Effector memory CD8-positive, alpha-beta T cell (primary cell): ENCODE results near the gene LYPD5.
"Not testable (repeated sequence)": the region's sequence is repeated elsewhere in the genome, so short reads cannot be mapped to it uniquely, and the experiment has no call there.

Experiments used
- ATAC-seq: fragments of 150-1000 bp; cut with Tn5 transposase; replicated peaks from 2 replicates; pipeline ENCODE4 v1.10.0; 2021; ENCODE audit warnings: mild to moderate bottlenecking, moderate library complexity
- DNase-seq, 3 experiments: peaks; one replicate each; pipeline ENCODE4 v3.0.0; 2021
- H3K27ac Mint-ChIP-seq, 2 donors: one replicate each; pipeline ENCODE4 v1.8.0; 2022; ENCODE audit warnings: mild to moderate bottlenecking in 2 of 2, mixed read lengths in 2 of 2, moderate library complexity in 2 of 2
- H3K27me3 Mint-ChIP-seq, 2 donors: one replicate each; pipeline ENCODE4 v1.8.0; 2022; ENCODE audit warnings: mixed read lengths in 2 of 2
- H3K36me3 Mint-ChIP-seq: one replicate; pipeline ENCODE4 v1.8.0; 2022; ENCODE audit warnings: mild to moderate bottlenecking, moderate library complexity, mixed read lengths; ENCODE audit not compliant: insufficient read depth
- H3K4me1 Mint-ChIP-seq, 2 donors: one replicate each; pipeline ENCODE4 v1.8.0; 2022; ENCODE audit warnings: low read depth in 2 of 2, mixed read lengths in 2 of 2
- H3K4me3 Mint-ChIP-seq, 2 donors: one replicate each; pipeline ENCODE4 v1.8.0; 2022; ENCODE audit warnings: mild to moderate bottlenecking in 2 of 2, mixed read lengths in 2 of 2, moderate library complexity in 2 of 2
- H3K9me3 Mint-ChIP-seq, 2 donors: one replicate each; pipeline ENCODE4 v1.8.0; 2022; ENCODE audit warnings: mixed read lengths in 2 of 2

LYPD5 gene

DNA sequence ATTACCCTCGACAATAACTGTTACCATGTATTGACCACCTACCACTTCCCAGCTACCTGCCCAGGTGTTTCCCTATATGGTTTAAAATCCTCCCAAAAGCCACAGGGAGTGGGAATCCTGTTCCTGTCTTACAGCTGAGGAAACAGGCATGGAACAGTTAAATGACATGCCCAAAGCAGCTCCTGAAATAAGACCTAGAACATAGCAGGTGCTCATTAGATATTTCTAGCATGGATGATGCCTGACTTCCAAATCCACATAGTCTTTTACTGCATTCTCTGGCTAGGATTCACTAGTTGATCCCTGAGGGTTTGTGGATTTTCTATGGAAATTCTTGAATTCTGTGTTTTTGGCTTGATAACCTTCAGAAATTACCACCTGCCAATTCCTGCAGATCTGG is 34.4 kb downstream of the LYPD5 start:
- peaks cover 31 to 32% of the 10 kb centered on the region in 2 donors for H3K4me1 Mint-ChIP-seq
- no peaks in the 10 kb centered on the region for H3K27me3 Mint-ChIP-seq
- H3K4me3 Mint-ChIP-seq: no peak overlapping the region
- no peaks in the 10 kb centered on the region for H3K9me3 Mint-ChIP-seq
- DNase-seq (no peak), ATAC-seq (no peak)
- H3K27ac Mint-ChIP-seq: no peak overlapping the region
- H3K36me3 Mint-ChIP-seq: peaks cover 11% of the 10 kb centered on the region

DNA sequence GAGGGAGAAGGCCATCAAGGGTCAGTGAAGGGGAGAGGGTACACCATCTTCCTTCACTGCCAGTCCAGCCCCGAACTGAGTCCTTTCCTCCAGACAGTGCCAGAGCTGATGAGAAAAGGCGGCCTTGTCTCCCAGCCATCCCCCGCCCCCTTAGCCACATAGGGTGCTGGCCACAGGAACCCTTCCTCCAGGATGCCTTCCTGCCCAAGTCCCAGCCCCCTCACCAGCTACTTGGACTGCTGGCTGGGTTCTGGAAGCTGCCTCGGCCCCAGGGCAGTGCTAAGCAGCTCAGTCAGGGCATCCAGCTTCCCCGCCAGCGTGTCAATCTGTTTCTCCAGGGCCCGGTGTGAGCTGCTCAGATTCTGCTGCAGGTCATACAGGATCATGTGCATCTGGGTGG is 34.9 kb downstream of the LYPD5 start:
- no peaks in the 10 kb centered on the region for H3K27me3 Mint-ChIP-seq
- no peak for DNase-seq
- peaks cover 33 to 36% of the 10 kb centered on the region in 2 donors for H3K4me1 Mint-ChIP-seq
- H3K9me3 Mint-ChIP-seq: no peaks in the 10 kb centered on the region
- ATAC-seq: no peak
- peak overlapping the region; percentile 87 to 92 for H3K27ac Mint-ChIP-seq
- peaks cover 11% of the 10 kb centered on the region for H3K36me3 Mint-ChIP-seq
- H3K4me3 Mint-ChIP-seq: peak overlapping the region in 1 of 2 donors; percentile 58

DNA sequence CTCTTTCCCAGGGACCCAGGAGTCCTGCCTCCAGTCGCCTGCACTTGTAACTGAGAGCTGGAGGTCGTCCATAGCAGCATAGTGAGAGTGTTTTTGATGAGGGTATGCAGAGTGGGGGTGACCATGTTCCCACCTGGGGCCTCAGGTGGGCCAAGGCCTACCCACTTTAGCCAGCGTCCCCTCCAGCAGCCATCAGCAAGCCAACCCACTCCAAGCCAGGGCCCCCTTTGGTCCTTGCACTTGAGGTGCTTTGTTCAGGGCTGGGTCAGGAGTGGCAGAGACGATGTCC is 35.5 kb downstream of the LYPD5 start:
- Mint-ChIP-seq H3K4me3 (peak overlapping the region; percentile 58 to 64), H3K4me1 (peaks cover 33 to 36% of the 10 kb centered on the region in 2 donors), H3K9me3 (no peaks in the 10 kb centered on the region), H3K27me3 (no peaks in the 10 kb centered on the region), H3K36me3 (peaks cover 11% of the 10 kb centered on the region), H3K27ac (peak overlapping the region; percentile 87 to 92)
- ATAC-seq: no peak
- DNase-seq: no peak

DNA sequence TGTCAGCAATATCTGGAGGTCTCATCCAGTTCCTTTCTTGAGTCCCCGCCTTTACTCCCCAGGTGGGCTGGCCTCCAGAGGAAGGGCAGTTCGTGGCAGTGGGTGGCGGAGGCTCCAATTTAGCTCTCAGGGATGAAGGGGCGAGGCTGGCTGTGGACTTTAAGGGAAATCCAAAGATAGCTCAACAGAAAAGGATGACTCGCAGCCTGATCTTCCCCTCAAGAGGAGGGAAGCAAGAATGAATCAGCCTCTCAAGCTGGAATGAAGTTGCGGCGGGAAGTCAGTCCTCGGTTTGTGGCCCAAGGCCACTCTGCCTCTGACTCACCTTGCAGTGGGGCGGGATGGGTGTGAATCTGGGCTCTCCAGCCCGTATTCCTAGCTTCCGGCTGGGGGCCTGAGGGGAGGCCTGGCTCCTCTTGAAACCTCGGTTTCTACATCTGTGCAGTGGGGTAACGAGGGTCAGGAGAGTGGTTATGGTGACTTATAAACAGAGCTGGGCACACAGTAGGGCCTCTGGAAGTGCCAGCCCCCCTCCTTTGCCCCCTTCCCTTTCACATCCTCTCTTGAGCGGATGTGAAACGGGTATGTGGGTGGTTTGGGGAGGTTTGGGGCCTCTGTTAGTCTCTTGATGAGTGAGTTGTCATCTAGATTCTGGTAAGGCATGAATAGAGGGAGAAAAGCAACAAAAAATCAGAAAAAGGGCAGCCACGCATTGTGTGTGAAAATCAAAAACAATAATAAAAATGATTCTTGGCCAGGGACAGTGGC is 37.0 kb downstream of the LYPD5 start:
- H3K27ac Mint-ChIP-seq: peak overlapping the region; percentile 87 to 92
- DNase-seq (peak; percentile 55 to 66 (median 62)), ATAC-seq (peak; percentile 88)
- H3K9me3 Mint-ChIP-seq: no peaks in the 10 kb centered on the region
- peaks cover 33 to 36% of the 10 kb centered on the region in 2 donors for H3K4me1 Mint-ChIP-seq
- peak overlapping the region; percentile 61 to 64 for H3K4me3 Mint-ChIP-seq
- H3K36me3 Mint-ChIP-seq: peaks cover 11% of the 10 kb centered on the region
- no peaks in the 10 kb centered on the region for H3K27me3 Mint-ChIP-seq

DNA sequence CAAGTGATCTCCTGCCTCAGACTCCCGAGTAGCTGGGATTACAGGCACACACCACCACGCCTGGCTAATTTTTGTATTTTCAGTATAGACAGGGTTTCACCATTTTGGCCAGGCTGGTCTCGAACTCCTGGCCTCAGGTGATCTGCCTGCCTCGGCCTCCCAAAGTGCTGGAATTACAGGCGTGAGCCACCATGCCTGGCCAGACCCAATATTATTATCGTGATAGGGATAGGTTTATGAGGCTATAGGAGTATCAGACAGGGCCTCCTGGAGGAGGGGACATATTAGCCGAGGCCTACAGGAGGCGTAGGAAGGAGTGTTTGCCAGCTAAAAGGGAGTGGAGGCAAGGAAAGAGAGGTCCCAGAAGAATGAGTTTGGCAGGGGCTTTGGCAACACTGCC is 37.6 kb downstream of the LYPD5 start:
- not testable (repeated sequence) for ATAC-seq

DNA sequence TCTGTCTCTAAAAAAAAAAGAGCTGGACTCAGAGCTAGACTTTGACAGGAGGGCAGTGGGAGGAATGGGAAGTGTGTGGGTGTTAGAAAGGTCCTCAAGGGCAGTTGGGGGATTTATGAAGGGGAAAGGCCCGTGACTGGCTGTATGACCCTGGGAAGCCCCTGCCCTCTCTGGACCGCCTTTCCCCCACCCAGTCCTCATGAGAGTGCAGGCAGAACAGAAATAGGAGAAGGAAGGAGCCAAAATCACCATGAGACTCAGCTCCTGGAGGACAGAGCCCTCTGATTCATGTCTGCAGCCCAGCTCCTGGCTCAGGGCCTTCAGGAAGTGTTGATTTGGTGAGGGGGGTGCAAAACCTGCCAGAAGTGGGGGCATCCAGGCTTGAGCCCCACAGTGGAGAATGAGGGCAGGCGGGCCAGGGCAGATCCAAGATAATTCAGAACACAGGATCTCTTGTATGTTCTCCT is 38.7 kb downstream of the LYPD5 start:
- H3K4me3 Mint-ChIP-seq: no peak overlapping the region
- H3K27me3 Mint-ChIP-seq: no peaks in the 10 kb centered on the region
- ATAC-seq (no peak), DNase-seq (no peak)
- peak overlapping the region; percentile 29 to 60 for H3K27ac Mint-ChIP-seq
- H3K36me3 Mint-ChIP-seq: peaks cover 11% of the 10 kb centered on the region
- H3K9me3 Mint-ChIP-seq: no peaks in the 10 kb centered on the region
- H3K4me1 Mint-ChIP-seq: peaks cover 35 to 36% of the 10 kb centered on the region in 2 donors

More for the DNA sequence above, 37.6 kb downstream of the LYPD5 start:
- Mint-ChIP-seq H3K4me3 (peak overlapping the region; percentile 61 to 64), H3K36me3 (peaks cover 11% of the 10 kb centered on the region), H3K4me1 (peaks cover 33 to 36% of the 10 kb centered on the region in 2 donors), H3K27ac (peak overlapping the region; percentile 87 to 92)
- H3K9me3 Mint-ChIP-seq, DNase-seq, H3K27me3 Mint-ChIP-seq: not testable (repeated sequence)

DNA sequence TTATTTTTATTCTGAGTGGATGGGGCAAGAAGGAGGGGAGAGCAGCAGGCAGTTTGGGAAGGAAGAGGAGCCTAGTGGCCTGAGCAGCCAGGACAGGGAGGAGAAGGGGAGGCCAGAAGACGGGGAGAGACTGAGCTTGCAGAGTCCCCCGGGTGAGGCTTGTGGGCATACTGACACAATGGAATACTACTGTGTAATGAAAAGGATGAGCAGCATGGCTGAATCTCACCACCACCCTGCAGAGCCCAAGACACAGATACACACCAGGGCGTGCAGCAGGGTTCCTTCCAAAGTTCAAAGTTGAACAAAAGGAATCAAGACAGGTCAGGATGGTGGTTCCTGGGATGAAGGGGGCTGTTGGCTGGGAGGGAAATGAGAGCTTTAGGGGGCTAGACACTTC is 39.4 kb downstream of the LYPD5 start:
- ATAC-seq (no peak), DNase-seq (no peak)
- Mint-ChIP-seq H3K36me3 (peaks cover 11% of the 10 kb centered on the region), H3K27ac (peak overlapping the region; percentile 29 to 35), H3K4me3 (no peak overlapping the region), H3K9me3 (no peaks in the 10 kb centered on the region), H3K27me3 (no peaks in the 10 kb centered on the region), H3K4me1 (peaks cover 35 to 36% of the 10 kb centered on the region in 2 donors)

DNA sequence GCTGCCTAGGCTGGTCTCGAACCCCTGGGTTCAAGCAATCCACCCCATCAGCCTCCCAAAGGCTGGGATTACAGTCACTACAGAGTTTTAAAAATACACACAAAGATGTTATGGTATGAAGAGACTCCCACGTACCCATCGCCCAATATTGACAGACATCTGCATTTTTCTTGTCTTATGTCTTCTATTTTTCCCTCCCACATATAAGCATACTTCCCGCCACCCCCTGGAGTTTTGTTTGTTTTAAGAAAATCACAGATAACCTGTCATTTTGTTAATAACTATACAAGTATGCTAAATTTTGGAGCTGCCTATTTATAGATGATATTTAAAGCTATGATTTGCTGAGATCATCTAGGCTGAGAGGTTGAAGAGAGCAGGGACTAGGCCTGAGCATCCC is 41.3 kb downstream of the LYPD5 start:
- H3K4me3 Mint-ChIP-seq: no peak overlapping the region
- no peak for ATAC-seq
- no peaks in the 10 kb centered on the region for H3K9me3 Mint-ChIP-seq
- H3K36me3 Mint-ChIP-seq: peaks cover 10% of the 10 kb centered on the region
- no peak for DNase-seq
- H3K4me1 Mint-ChIP-seq: peaks cover 23% of the 10 kb centered on the region in 2 donors
- no peaks in the 10 kb centered on the region for H3K27me3 Mint-ChIP-seq
- H3K27ac Mint-ChIP-seq: no peak overlapping the region

DNA sequence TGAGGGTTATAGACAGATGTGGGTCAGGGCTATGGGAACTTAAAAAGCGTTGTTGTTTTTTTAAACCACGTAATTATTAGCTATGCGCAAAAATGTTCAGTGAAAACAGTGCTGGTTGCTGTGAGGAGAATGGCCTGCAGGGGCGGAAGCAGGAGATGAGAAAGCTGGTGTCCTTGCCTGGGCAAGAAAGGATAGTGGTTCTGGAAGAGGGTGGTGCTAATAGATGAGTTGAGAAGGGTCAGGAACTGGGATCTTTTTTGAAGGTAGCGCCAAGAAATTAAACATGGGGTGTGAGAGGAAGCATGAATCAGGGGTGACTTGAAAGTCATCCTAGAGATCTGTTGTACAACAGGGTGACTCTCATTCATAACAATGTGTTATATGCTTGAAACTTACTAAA is 42.7 kb downstream of the LYPD5 start:
- H3K4me1 Mint-ChIP-seq: peaks cover 19 to 21% of the 10 kb centered on the region in 2 donors
- ATAC-seq: no peak
- no peak overlapping the region for H3K4me3 Mint-ChIP-seq
- DNase-seq: no peak
- no peak overlapping the region for H3K27ac Mint-ChIP-seq
- H3K36me3 Mint-ChIP-seq: peaks cover 15% of the 10 kb centered on the region
- H3K9me3 Mint-ChIP-seq: no peaks in the 10 kb centered on the region
- no peaks in the 10 kb centered on the region for H3K27me3 Mint-ChIP-seq

DNA sequence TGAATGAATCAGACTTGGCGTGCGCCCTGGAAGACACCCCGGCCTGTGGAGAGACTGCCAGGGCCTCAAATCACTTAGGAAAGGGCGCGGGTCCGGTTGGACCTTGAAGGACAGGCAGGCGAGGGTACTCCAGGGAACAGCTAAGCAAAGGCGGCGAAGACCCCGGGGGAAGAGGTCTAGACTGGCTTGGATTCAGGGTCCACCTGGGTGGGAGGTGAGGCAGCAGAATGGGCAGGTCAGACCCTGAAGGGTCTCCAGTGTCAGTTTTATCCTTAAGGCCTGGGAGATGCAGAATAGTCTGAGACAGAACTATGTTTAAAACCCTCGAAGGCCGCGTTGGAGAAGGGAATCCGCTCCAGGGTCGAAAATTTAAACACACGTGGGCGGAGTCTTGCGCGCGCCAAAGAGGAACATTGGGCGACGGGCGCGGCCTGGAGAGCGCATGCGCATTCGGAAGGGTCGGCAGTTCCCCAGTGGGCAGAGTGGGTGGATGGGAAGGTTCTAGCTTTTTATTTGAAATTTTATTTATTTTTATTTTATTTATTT is 46.9 kb downstream of the LYPD5 start:
- ATAC-seq (peak; percentile 31), DNase-seq (peak; percentile 68 to 71 (median 70))
- Mint-ChIP-seq H3K4me3 (peak overlapping the region; percentile 96), H3K36me3 (peaks cover 25% of the 10 kb centered on the region), H3K27me3 (no peaks in the 10 kb centered on the region), H3K4me1 (peaks cover 31 to 42% of the 10 kb centered on the region in 2 donors), H3K9me3 (no peaks in the 10 kb centered on the region), H3K27ac (peak overlapping the region; percentile 99)

DNA sequence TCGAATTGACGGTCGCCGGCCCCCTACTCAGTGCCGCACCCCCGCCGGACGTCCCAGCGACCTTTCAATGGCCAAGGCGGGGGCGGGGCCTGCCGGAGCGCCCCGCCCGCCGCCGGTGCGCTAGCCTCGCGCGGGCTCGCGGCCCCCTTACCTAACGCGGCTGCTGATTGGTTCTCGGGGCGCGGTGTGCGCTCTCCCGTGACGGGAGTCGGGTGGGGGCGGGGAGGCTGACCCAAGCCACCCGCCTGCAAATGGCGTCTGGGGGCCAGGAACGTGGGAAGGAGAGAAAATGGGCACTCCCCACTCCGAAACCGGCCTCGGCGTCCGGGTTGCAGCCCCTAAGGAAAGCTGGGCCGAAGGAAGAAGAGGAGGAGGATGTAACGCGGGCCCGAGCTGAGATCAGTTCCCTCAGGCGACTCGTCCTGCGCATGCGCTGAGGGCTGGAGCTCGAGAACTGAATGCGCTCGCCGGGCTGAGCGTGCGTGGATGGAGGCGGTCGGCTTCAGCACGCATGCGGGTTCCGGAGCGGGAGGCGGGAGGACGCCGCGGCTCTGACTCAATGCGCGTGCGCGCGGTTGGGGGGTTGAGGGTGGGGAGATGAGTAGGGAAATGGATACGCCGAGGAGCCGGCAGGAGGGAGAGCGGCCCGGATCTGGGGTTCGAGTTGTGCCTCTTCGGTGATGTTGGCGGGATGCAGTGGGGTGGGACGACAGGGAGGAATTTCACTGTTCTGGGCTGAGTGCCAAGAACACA is 47.6 kb downstream of the LYPD5 start, which contains the start of gene SMG9:
SMG9 (minus strand) TSS at position 460 of the 753 bp plus-strand sequence. CDS start 4,221 bp downstream, outside the sequence.
- ATAC-seq (peak; percentile 82), DNase-seq (peak; percentile 98)
- Mint-ChIP-seq H3K9me3 (no peaks in the 10 kb centered on the region), H3K4me3 (peak within 1 kb of the TSS; percentile 96), H3K27ac (peak within 1 kb of the TSS; percentile 99), H3K36me3 (peaks cover 29% of the 10 kb centered on the region), H3K4me1 (peaks cover 31 to 45% of the 10 kb centered on the region in 2 donors), H3K27me3 (no peaks in the 10 kb centered on the region)

DNA sequence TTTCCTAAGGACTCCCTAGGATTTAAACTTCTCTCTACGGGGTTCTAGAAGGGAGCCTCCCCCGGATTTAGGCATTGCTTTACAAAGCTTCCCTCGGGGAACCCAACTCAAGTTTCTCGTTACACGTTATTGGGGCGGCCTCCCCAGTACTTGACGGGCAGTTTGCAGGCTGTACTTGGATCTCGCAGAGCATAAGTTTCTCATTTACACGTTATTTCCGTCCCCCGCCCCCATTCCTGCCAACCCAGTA is 48.1 kb downstream of the LYPD5 start:
- Mint-ChIP-seq H3K4me1 (peaks cover 31 to 45% of the 10 kb centered on the region in 2 donors), H3K36me3 (peaks cover 29% of the 10 kb centered on the region)
- no peak for DNase-seq

DNA sequence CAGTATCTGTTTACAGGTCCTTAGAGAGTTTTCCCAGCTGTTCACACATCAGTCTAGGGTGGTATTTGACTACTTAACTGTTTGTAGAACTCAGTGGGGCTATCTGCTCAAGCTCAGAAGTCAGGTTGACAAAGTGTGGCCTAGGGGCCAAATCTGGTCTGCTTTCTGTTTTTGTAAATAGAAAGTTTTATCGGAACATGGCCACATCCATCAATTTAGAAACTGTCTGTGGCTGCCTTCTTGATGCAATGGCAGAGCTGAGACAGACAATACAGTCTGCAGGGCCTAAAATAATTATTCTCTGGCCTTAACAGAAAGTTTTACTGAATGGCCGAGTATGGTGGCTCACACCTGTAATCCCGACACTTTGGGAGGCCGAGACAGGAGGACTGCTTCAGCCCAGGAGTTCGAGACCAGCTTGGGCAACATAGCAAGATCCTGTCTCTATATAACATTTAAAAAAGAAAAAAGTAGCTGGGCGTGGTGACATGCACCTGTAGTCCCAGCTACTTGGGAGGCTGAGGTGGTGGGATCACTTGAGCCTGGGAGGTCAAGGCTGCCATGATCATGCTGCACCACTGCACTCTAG is 49.9 kb downstream of the LYPD5 start:
- peak overlapping the region in 1 of 2 donors; percentile 27 for H3K4me3 Mint-ChIP-seq
- DNase-seq (no peak), ATAC-seq (no peak)
- H3K36me3 Mint-ChIP-seq: peaks cover 31% of the 10 kb centered on the region
- peak overlapping the region in 1 of 2 donors; percentile 99 for H3K27ac Mint-ChIP-seq
- peaks cover 36 to 50% of the 10 kb centered on the region in 2 donors for H3K4me1 Mint-ChIP-seq
- no peaks in the 10 kb centered on the region for H3K9me3 Mint-ChIP-seq
- H3K27me3 Mint-ChIP-seq: no peaks in the 10 kb centered on the region

More for the DNA sequence above, 48.1 kb downstream of the LYPD5 start:
- H3K27me3 Mint-ChIP-seq: no peaks in the 10 kb centered on the region
- peak; percentile 34 for ATAC-seq
- H3K9me3 Mint-ChIP-seq: no peaks in the 10 kb centered on the region
- H3K27ac Mint-ChIP-seq: peak overlapping the region; percentile 99
- peak overlapping the region; percentile 96 for H3K4me3 Mint-ChIP-seq
